Measurements from ENCODE around the gene HNRNPC. TPM values are rescaled to one million over a fixed set of nuclear protein-coding genes. Genes with fewer than 3 reads are reported as not detected.
"Not testable (repeated sequence)": the region's sequence is repeated elsewhere in the genome, so short reads cannot be mapped to it uniquely, and the experiment has no call there.

HNRNPC gene
- total RNA-seq, 4 donors from 2014 or later = 260 to 396 (median 292) TPM

DNA sequence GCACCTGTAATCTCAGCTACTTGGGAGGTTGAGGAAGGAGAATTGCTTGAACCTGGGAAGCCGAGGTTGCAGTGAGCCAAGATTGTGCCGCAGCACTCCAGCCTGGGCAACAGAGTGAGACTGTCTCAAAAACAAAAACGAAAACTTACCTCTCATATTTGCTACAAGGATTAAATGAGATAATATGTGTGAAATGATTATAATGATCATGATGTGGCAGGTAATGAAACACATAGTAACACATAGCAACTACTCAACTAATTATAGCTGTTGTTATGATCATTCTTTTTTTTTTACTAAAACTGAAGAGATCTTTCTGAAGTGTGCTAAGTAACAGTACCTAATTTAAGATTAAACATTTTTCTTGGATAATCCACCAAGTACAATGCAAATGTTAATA lies 40.7 kb upstream of the HNRNPC start:
- TF ChIP-seq, protein P1, sequence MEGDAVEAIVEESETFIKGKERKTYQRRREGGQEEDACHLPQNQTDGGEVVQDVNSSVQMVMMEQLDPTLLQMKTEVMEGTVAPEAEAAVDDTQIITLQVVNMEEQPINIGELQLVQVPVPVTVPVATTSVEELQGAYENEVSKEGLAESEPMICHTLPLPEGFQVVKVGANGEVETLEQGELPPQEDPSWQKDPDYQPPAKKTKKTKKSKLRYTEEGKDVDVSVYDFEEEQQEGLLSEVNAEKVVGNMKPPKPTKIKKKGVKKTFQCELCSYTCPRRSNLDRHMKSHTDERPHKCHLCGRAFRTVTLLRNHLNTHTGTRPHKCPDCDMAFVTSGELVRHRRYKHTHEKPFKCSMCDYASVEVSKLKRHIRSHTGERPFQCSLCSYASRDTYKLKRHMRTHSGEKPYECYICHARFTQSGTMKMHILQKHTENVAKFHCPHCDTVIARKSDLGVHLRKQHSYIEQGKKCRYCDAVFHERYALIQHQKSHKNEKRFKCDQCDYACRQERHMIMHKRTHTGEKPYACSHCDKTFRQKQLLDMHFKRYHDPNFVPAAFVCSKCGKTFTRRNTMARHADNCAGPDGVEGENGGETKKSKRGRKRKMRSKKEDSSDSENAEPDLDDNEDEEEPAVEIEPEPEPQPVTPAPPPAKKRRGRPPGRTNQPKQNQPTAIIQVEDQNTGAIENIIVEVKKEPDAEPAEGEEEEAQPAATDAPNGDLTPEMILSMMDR (IDR thresholded peaks at IDR 0.05) = no peak
- TF ChIP-seq EP300 (IDR thresholded peaks at IDR 0.05) = no peak
- TF ChIP-seq POLR2AphosphoS5 (IDR thresholded peaks at IDR 0.05) = no peak
- TF ChIP-seq POLR2A (IDR thresholded peaks at IDR 0.05; ENCODE audit: low read depth) = no peak
- no peak for DNase-seq (ENCODE audit: extremely low spot score)
- Histone ChIP-seq H3K9me3 (no peaks in the 10 kb centered on the region), H3K36me3 (no peaks in the 10 kb centered on the region), H3K27ac (replicated peaks in 1 of 4) (no peak overlapping the region), H3K27me3 (peaks cover 0 to 14% (median 0%) of the 10 kb centered on the region in 4 donors), H3K4me1 (peaks cover 0 to 14% (median 11%) of the 10 kb centered on the region in 4 donors), H3K4me3 (no peak overlapping the region)
- 93% methylated on average over 3 of the region's 3 CpGs for WGBS
- intact Hi-C loops (cut with DNase I) = no loop called here

DNA sequence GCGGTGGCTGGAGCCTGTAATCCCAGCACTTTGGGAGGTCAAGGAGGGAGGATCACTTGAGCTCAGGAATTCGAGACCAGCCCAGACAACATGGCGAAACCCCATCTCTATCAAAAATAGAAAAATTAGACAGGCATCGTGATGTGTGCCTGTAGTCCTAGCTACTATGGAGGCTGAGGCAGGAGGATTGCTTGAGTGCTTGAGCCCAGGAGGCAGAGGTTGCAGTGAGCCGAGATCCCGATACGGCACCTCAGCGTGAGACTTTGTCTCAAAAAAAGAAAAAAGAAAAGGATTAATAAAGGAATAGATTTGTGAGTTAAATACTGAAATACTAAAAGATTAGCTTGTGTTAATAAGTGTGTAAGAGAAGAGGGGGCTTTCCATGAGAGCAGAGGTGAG lies 40.0 kb upstream of the HNRNPC start:
- no peak for DNase-seq (ENCODE audit: extremely low spot score)
- H3K4me3 ChIP-seq = peak overlapping the region; percentile 32 to 45 (median 44)
- H3K27me3 ChIP-seq = peaks cover 0 to 17% (median 0%) of the 10 kb centered on the region in 4 donors
- 78% methylated on average over 8 of the region's 8 CpGs for WGBS
- no peak for TF ChIP-seq POLR2AphosphoS5 (IDR thresholded peaks at IDR 0.05)
- TF ChIP-seq POLR2A (IDR thresholded peaks at IDR 0.05; ENCODE audit: low read depth) = no peak
- TF ChIP-seq, protein P1 (IDR thresholded peaks at IDR 0.05) = no peak
- TF ChIP-seq EP300 (IDR thresholded peaks at IDR 0.05) = no peak
- no peaks in the 10 kb centered on the region for H3K36me3 ChIP-seq
- H3K27ac ChIP-seq (replicated peaks in 1 of 4) = no peak overlapping the region
- intact Hi-C loops (cut with DNase I) = no loop called here
- no peaks in the 10 kb centered on the region for H3K9me3 ChIP-seq
- peaks cover 0 to 14% (median 11%) of the 10 kb centered on the region in 4 donors for H3K4me1 ChIP-seq

DNA sequence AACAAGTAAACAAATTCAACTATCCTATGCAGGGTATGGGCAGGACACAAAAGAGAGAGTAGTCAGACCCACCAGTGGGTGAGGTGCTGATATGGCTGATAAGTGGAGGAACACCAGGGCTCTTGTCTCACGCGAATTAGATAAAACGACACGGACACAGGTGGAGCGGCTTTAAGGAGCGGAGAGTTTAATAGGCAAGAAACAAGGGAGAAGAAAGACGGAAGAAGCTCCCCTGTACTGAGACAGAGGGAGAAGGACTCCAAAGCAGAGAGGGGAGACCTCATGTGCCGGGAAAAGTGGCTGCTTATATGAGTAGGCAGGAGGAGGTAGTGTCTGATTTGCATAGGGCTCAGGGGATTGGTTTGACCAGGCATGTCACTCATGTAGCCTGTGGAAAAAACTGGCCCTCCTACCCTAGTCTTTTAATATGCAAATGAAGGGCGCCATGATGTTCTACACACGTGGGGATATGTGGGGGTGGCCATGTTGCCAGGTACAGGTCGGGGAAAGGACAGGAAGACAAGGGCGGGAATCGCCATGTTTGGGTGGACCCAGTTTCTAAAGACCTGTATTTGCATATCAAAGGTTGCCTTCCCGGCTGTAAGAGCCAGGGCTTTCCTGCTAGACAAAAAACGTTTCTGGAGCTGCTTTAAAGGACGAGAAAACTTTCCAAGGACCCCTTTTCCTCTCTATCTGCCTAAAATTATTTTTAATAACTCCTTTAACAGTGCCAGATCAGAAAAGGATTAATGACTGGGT lies 39.4 kb upstream of the HNRNPC start:
- no peak for DNase-seq (ENCODE audit: extremely low spot score)
- Histone ChIP-seq H3K36me3 (no peaks in the 10 kb centered on the region), H3K27ac (replicated peaks in 1 of 4) (peak overlapping the region in 1 of 4 donors; percentile 48), H3K9me3 (no peaks in the 10 kb centered on the region), H3K27me3 (peaks cover 0 to 17% (median 0%) of the 10 kb centered on the region in 4 donors), H3K4me1 (peaks cover 0 to 14% (median 11%) of the 10 kb centered on the region in 4 donors), H3K4me3 (peak overlapping the region; percentile 32 to 45 (median 44))
- intact Hi-C loops (cut with DNase I) = no loop called here
- WGBS = 11% methylated on average over 16 of the region's 16 CpGs
- peak; percentile 28 to 65 for TF ChIP-seq POLR2AphosphoS5 (IDR thresholded peaks at IDR 0.05)
- no peak for TF ChIP-seq EP300 (IDR thresholded peaks at IDR 0.05)
- TF ChIP-seq, protein P1 (IDR thresholded peaks at IDR 0.05) = no peak

DNA sequence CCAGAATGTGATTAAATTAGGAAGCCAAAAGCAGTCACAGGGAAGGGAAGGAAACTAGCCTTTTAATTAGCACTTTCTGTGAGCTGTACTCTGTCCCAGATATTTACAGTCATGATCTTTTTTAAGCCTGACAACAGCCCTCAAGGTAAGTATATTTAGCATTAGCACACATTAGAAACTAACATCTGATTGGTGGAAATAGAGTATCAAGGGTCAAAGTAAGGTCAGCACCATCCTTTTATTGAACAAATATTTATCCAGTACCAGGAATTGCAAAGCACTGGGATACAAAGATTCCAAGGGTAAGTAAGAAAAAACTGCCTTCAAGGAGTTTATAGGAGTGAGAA lies 38.9 kb upstream of the HNRNPC start:
- Histone ChIP-seq H3K9me3 (no peaks in the 10 kb centered on the region), H3K36me3 (no peaks in the 10 kb centered on the region), H3K27me3 (peaks cover 0 to 13% (median 0%) of the 10 kb centered on the region in 4 donors), H3K4me3 (peak overlapping the region; percentile 32 to 45 (median 44)), H3K27ac (replicated peaks in 1 of 4) (no peak overlapping the region), H3K4me1 (peaks cover 0 to 14% (median 11%) of the 10 kb centered on the region in 4 donors)
- no peak for DNase-seq (ENCODE audit: extremely low spot score)
- intact Hi-C loops (cut with DNase I) = no loop called here
- TF ChIP-seq EP300 (IDR thresholded peaks at IDR 0.05) = no peak
- TF ChIP-seq, protein P1 (IDR thresholded peaks at IDR 0.05) = no peak

DNA sequence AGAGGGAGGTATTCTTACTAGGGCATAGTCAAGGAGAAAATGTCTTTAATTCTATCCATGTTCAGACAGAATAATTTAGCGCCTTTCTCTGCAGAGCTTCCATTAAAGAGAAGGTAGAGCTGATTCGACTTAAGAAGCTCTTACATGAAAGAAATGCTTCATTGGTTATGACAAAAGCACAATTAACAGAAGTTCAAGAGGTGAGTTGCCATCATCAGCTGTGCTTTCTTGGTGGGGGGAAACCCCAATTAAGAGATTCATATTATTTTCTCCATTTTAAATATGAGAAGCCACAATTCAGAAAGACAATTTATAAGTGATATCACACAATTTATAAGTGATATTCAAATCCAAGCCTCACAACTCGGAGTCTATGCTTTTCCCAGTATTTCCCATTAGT lies 38.4 kb upstream of the HNRNPC start:
- Histone ChIP-seq H3K36me3 (no peaks in the 10 kb centered on the region), H3K27me3 (peaks cover 0 to 8% (median 0%) of the 10 kb centered on the region in 4 donors), H3K9me3 (no peaks in the 10 kb centered on the region), H3K4me3 (no peak overlapping the region), H3K4me1 (peaks cover 0 to 14% (median 11%) of the 10 kb centered on the region in 4 donors), H3K27ac (replicated peaks in 1 of 4) (no peak overlapping the region)
- TF ChIP-seq POLR2AphosphoS5 (IDR thresholded peaks at IDR 0.05) (no peak), EP300 (IDR thresholded peaks at IDR 0.05) (no peak), POLR2A (IDR thresholded peaks at IDR 0.05; ENCODE audit: low read depth) (no peak)
- TF ChIP-seq, protein P1 (IDR thresholded peaks at IDR 0.05) = no peak
- intact Hi-C loops (cut with DNase I) = no loop called here
- no peak for DNase-seq (ENCODE audit: extremely low spot score)
- WGBS = 85% methylated on average over 3 of the region's 3 CpGs

DNA sequence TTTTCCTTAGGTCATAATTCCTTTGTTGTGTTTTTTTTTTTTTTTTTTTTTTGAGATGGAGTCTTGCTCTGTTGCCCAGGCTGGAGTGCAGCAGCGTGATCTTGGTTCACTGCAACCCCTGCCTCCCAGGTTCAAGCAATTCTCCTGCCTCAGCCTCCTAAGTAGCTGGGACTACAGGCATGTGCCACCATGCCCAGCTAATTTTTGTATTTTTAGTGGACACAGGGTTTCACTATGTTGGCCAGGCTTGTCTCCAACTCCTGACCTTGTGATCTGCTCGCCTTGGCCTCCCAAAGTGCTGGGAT lies 33.5 kb upstream of the HNRNPC start:
- DNase-seq (ENCODE audit: extremely low spot score); H3K27ac ChIP-seq (replicated peaks in 1 of 4); H3K36me3 ChIP-seq; H3K4me1 ChIP-seq; H3K4me3 ChIP-seq; H3K9me3 ChIP-seq; intact Hi-C loops (cut with DNase I): not testable (repeated sequence)
- H3K27me3 ChIP-seq = peaks cover 0 to 27% (median 5%) of the 10 kb centered on the region in 4 donors
- WGBS = 85% methylated on average over 2 of the region's 2 CpGs

Measured in esophagus muscularis mucosa (tissue), 4 donors.